GM12864 (cell line): ENCODE data around the gene SLAMF6.
"Not testable (repeated sequence)": the region's sequence is repeated elsewhere in the genome, so short reads cannot be mapped to it uniquely, and the experiment has no call there.

Source experiments
- DNase-seq: peaks from one replicate; pipeline ENCODE4 v3.0.0-alpha.2; 2011; ENCODE audit warnings: low read depth
- H3K4me3 ChIP-seq: 2 replicates; pipeline ENCODE4 v1.5.1; 2011; ENCODE audit warnings: mild to moderate bottlenecking, low read depth, low read length, control low read depth
- TF ChIP-seq, protein P1 (sequence below): IDR thresholded peaks from 2 replicates; pipeline ENCODE4 v1.5.1; 2011; ENCODE audit warnings: low read depth, mild to moderate bottlenecking, moderate library complexity, low read length, control low read depth, inconsistent platforms; ENCODE audit errors: missing control alignments

Gene SLAMF6

GRCh38 chr1:160534823-160535605 lies 12.0 kb upstream of the SLAMF6 start:
- TF ChIP-seq, protein P1, sequence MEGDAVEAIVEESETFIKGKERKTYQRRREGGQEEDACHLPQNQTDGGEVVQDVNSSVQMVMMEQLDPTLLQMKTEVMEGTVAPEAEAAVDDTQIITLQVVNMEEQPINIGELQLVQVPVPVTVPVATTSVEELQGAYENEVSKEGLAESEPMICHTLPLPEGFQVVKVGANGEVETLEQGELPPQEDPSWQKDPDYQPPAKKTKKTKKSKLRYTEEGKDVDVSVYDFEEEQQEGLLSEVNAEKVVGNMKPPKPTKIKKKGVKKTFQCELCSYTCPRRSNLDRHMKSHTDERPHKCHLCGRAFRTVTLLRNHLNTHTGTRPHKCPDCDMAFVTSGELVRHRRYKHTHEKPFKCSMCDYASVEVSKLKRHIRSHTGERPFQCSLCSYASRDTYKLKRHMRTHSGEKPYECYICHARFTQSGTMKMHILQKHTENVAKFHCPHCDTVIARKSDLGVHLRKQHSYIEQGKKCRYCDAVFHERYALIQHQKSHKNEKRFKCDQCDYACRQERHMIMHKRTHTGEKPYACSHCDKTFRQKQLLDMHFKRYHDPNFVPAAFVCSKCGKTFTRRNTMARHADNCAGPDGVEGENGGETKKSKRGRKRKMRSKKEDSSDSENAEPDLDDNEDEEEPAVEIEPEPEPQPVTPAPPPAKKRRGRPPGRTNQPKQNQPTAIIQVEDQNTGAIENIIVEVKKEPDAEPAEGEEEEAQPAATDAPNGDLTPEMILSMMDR, result no peak
- no peak overlapping the region for H3K4me3 ChIP-seq
- no peak for DNase-seq

DNA sequence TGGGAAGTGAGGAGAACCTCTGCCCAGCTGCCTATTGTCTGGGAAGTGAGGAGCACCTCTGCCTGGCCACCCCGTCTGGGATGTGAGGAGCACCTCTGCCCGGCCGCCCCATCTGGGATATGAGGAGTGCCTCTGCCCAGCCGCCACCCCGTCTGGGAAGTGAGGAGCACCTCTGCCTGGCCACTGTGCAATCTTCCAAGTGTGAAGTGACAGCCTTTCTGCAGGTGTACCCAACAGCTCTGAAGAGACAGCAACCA lies 9.4 kb upstream of the SLAMF6 start:
- H3K4me3 ChIP-seq, result not testable (repeated sequence)

GRCh38 chr1:160531809-160532556 lies 8.9 kb upstream of the SLAMF6 start:
- H3K4me3 ChIP-seq, result not testable (repeated sequence)

More for the DNA sequence above, 9.4 kb upstream of the SLAMF6 start:
- not testable (repeated sequence) for DNase-seq

DNA sequence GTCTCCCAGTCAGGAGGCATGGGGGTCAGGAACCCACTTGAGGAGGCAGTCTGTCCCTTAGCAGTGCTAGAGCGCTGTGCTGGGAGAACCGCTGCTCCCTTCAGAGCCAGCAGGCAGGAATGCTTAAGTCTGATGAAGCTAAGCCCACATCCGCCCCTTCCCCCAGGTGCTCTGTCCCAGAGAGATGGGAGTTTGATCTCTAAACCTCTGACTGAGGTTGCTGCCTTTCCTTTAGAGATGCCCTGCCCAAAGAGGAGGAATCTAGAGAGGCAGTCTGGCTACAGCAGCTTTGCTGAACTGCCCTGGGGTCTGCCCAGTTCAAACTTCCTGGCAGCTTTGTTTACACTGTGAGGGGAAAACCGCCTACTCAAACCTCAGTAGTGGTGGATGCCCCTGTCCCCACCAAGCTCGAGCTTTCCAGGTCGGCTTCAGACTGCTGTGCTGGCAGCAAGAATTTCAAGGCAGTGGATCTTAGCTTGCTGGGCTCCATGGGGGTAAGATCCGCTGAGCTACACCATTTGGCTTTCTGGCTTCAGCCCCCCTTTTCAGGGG lies 6.4 kb upstream of the SLAMF6 start:
- not testable (repeated sequence) for DNase-seq, H3K4me3 ChIP-seq

More at GRCh38 chr1:160531809-160532556, 8.9 kb upstream of the SLAMF6 start:
- not testable (repeated sequence) for DNase-seq

DNA sequence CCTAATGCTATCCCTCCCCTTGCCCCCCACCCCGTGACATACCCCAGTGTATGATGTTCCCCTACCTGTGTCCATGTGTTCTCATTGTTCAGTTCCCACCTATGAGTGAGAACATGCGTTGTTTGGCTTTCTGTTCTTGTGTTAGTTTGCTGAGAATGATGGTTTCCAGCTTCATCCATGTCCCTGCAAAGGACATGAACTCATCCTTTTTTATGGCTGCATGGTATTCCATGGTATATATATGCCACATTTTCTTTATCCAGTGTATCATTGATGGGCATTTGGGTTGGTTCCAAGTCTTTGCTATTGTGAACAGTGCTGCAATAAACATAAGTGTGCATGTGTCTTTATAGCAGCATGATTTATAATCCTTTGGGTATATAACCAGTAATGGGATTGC lies 734 bp upstream of the SLAMF6 start:
- DNase-seq, H3K4me3 ChIP-seq: not testable (repeated sequence)

DNA sequence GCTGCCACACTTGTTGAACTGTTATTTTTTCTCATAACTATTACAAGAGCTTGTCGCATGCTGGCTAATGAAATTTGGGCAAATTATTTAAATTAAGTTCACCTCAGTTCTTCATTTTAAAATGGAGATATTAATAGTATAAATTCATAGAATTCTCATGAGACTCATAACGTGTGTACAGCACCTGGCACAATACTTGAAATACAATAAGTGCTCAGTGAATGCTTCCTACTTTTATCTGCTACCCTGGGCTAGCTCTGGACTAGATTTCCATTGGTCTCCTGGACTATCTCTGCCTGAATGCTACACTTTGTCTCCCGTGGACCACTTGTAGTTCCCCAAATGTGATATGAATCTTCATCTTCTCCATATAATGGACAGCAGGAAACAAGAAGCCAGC lies 919 bp downstream of the SLAMF6 start:
- no peak for DNase-seq
- peak overlapping the region; percentile 83 for H3K4me3 ChIP-seq
- TF ChIP-seq, protein P1, result no peak

DNA sequence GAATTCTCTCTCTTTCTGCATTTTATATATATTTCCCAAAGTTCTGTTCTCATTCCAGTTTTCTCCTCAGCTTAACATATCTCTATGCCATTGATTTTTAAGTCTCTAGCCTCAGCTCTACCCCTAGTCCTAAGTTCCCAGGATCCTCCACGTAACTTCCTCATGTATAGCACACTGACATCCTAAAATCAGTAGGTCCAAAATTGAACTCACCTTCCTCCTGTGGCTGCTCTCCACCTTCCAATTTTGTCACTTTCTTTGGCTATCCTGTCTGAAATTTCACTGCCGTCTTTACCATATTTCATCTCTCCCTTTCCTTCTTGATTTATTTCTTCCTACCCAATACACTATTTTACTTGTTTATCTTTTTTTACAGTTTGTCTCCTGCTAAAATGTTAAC lies 1.5 kb downstream of the SLAMF6 start:
- no peak for DNase-seq
- TF ChIP-seq, protein P1, result no peak
- H3K4me3 ChIP-seq, result peak overlapping the region; percentile 83

- H3K4me3 ChIP-seq, result peak overlapping the region; percentile 83
- TF ChIP-seq, protein P1, result no peak
- DNase-seq, result no peak
Measured at GRCh38 chr1:160520999-160521398, 2.1 kb downstream of the SLAMF6 start.

- TF ChIP-seq, protein P1, result no peak
- H3K4me3 ChIP-seq, result peak overlapping the region; percentile 83
- DNase-seq, result no peak
Measured at GRCh38 chr1:160520582-160520981, 2.5 kb downstream of the SLAMF6 start.
